Frontal cortex (tissue), 4 donors: ENCODE measurements around the gene UROC1. TPM values are rescaled to one million over a fixed set of nuclear protein-coding genes. Genes with fewer than 3 reads are reported as not detected.

Experiments
- DNase-seq, 2 donors: peaks; one replicate each; pipeline ENCODE4 v3.0.0; 2012; ENCODE audit warnings: low spot score in 2 of 2
- FAIRE-seq: peaks from 2 replicates; lab custom pipeline; 2012; peaks lifted over from hg19 to GRCh38; lab: Jason Lieb, UNC
- total RNA-seq: library from RNA; depleted of rRNA; stranded (reverse); fragments of >200 nt; gene quantifications from one replicate; pipeline ENCODE4 v1.2.3, GENCODE V29; 2014
- donor health status: control.
- donor health status: control.
- donor health status: control.

The UROC1 gene
- total RNA-seq, 1 donor from 2014 or later: not detected

DNA sequence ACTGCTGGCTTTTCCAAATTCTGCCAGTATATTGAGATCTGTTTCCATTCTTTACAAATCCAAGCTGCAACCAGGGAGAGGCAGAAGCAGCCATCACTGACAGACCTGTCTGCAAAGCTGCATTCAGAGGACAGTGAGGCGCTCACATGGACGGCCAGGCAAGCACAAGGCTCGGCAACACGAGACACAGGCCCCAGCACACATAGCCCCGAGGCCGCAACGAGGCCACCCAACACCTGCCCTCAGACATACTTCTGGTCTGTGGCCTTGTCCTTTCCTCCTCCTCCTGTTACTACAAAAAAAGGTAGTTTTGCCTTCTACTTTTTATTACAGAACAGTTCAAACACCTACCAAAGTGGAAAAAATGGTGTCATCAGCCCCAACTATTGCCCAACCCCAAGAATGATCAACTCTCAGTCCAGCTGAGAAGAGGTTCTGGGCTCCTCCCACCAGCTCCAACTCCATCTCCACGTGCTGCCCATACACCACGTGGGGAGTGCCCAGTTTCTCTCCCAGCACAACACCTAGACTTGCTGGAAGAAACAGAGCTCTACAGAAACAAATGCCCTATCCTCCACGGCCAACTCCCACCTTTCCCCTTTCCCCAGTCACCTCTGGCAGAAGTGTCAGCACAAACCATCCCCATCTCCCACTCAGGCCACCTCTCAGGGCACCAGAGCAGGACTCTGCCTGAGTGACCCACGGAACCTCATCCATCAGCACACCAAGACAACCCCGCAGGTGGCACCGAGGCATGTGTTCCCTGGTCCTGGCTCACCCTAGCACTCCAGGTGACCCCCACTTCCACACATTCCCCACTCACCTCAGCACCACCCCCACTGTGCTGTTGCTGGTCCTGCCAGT is 49.3 kb downstream of the UROC1 start:
- FAIRE-seq (no peak), DNase-seq (no peak)

DNA sequence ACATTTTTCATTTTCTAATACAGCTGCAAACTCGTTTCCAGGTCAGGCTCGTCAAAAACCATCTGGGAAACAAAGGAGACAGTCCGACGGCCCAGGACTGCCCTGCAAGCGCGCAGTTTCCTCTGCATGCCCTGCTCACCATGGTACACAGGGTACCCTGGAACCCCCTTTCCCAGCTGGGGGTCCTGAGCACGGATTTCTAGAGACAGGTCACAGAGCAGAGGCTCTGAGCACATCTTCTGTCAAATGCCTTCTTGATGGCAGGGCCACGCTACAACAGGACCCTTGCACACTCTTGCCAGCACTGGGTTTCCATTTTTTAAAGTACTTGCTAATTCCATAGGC is 50.0 kb downstream of the UROC1 start:
- DNase-seq: no peak
- FAIRE-seq: no peak

DNA sequence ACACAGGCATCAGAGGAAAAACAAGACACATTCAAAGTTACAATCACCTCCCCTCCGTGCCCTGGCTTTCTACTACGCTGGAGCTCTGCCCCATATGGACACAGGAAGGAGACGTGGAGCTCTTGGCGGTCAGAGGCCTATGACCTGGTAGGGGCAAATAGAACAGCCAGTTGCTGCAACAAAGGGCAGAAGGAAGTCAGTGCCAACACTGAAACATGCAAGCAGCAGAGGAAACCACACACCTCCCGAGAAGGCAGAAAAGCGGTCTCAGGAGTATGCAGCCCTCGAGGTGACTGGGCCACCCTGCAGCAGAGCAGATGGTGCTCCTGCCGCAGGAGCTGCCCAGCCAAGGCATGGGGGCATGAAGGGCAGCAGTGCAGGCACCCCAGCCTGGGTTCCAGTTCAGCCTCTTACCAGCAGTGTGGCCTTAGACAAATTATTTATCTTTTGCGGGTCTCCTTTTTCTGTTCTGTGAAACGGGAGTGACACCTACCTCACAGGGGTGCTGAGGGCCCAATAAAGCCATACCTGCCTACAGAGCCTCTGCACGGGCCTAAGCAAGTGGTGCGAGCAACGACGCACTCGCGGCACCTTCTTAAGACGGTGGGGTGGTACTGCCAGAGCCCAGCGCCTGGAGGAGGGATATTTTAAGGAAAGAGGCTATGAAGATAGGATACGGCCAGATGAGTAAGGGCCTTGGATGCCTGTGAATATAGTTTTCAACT is 50.5 kb downstream of the UROC1 start:
- FAIRE-seq (no peak), DNase-seq (no peak)

DNA sequence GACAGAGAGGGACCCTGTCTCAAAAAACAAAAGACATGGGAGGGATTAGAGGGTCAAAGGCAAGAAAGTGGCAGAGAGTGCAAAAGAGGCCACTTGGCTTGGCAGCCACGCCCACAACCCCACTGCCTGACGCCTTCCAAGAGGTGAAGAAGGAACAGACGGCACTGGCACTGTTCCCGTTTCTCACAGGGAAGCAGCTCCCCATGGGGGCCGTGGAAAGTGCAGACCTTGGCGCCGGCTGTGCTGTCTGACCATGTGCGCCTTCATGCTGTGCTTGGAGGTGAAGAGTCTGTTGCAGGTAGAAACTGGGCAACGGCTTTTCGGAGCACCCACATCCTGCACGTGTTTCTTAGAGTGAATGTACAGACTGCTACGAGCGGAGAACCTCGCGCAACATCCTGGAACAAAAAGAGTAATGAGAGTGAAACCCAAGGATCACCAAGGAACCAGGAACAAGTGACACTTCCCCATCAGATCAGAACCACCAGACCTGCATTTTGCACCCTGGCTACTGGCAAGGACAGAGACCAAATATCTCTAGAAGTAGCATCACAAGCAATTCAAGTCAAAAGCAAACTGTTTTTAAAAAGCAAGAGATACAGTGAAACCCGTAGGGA is 51.5 kb downstream of the UROC1 start:
- DNase-seq (no peak), FAIRE-seq (no peak)

DNA sequence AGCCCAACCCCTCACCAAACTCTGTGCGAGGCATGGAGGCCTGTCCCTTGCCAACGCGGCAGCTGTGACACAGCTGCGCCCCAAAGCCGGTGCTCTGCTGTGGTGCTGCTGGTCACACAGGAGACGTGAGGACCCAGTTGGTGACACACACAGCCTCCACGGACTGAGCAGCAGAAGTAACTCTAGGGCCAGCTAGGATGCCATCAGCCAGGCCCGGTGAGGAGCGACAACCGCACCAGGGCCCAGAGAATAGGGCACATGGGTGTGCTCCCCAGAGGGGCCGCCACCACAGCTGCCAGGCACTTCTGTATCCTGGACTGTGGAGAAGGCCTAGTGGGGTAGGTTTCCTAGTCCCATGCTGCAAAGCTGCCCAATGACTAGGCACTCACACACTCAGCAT is 52.6 kb downstream of the UROC1 start:
- FAIRE-seq (no peak), DNase-seq (no peak)

DNA sequence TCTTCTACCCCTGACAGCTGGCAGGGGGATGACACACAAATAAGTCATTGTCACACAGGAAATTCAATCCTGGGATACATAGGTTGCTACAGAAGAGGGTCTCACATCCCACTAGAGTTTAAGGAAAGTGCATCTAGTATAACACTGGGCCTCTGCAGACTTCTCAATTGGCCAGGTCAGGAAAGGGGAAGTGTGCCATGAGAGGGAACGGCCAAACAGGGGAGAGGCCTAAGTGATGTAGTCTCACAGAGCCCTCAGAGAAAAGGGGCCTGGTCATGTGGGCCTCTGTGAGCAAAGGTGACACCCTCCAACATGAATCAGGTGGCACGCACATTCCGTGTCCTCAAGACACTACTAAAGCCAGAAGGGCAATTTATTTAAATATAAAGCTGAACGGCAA is 53.1 kb downstream of the UROC1 start:
- FAIRE-seq (no peak), DNase-seq (no peak)

DNA sequence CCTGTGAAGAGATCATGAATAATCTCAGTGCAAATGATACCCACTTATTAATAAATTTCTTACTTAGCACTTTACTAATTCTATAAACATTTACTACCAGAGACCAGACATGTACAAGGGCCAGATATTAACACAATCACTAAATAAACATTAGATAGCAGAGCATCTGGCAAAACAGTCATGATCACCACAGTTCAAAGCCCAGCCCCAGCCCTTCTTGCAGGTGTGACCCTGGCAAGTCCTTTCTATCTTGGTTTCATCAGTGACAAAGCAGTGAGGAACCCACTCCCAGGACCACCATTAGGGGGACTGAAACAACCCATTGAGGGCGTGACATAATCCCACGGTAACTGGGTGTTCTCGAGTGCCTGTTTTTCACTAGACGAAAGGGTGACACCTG is 53.5 kb downstream of the UROC1 start:
- no peak for FAIRE-seq
- no peak for DNase-seq

DNA sequence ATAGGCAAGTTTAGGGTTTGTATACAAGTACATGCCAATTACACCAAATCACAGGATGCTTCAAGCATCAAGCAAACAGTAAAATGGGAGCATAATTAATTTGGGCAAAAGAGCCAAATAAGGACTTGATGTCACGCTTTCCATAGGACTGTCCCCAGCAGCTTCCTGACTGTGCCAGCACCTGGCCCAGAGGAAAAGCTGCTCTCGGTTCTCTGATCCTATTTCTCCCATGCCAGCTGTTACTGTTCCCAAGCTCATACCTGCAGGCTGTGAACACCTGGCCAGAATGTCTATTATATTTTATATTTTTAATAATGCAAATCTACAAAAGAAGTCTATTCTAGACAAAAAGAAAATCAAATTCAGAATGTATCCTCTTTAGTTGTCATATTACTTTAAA is 54.1 kb downstream of the UROC1 start:
- no peak for FAIRE-seq

DNA sequence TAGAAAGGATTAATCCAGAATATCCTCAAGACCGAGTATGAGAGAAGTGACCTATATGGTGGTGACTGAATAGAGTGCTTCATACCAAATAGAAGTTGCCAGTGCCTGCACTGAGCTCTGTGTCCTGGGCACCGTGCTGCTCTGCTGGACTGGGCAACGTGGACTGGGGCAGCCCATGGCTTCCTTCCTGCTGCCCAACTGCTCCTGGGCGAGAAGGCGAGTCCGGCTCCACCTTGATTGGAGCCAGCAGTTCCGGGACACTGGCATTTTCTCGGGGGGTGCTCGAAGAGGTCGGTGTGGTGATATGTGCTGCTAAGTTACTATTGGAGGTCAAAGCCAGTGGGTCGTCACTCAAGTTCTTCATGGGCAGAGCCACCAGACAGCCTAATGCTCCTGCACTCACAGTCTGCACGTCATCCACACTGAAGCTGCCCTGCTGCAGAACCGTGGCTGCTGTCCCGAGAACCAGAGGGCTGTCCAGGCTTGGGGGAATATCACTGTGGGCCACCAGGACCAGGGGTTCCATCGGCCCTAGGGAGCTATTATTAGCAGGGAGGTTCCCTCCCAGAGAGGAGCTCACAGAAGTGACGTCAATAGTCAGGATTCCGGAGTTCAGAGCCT is 56.0 kb downstream of the UROC1 start:
- DNase-seq (no peak), FAIRE-seq (no peak)

More for the DNA sequence above, 54.1 kb downstream of the UROC1 start:
- DNase-seq: no peak

DNA sequence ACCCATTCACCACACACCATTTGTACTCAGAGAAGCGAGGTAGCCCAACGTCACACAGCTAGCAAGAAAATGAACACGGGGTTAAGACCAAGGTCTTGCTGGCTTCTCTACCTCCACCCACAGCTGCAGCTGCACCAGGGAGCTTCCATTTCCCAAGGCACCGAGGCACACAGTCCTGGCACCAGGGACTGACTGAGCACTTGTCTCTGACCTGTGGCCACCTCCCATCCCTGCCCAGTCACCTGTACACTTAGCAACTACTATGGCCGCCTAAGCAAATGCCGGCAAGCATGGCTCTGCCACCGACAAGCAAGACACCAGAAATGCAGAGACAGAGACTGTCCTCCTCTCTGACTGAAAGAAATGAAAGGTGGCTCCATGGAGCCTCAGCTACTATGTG is 57.2 kb downstream of the UROC1 start:
- FAIRE-seq (no peak), DNase-seq (no peak)

DNA sequence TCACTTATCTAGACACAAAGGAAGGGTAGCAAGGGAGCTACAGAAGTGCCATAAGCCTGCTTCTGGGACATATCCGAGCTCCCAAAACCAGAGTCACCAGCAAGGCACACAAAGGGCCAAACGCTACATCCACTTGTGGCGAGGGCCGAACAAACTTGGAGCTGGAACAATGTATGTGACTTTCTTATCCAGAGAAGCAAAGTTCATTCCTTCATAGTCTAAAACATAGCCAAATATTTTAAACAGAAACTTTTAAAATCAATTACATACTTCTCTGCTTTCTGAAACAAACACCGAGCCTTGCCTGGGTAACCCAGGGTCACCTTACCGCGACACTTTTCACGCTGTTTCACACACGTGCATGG is 57.8 kb downstream of the UROC1 start:
- FAIRE-seq (no peak), DNase-seq (no peak)

DNA sequence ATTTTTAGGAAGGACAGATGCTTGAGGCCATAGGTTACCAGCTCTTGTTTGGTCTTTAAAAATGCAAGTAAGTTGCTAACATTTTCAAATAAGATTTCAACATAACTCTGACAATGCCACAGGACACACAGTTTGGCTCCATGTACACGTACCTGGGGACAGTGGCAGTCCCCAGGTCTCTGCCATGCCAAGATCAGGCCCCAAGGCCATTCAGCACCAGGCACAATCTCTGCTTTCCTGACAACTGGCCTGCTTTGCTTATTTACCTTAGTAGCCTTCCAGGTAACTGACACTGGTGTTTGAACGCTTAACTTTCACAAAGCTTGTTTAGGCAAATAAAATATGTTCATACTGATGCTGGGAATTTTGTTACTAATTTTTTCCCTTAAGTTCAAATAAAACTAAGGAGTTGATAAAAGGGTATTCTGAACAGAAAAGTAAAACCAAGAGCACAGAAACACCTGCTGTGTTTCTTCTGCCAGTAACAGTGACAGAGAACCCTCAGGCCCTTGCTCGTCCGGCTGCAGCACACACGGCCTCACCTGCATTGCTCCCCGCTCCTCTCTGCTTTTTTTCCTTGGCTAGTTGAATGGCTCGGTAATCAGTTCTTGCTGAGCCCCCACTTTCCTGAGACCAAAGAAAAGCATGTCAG is 58.3 kb downstream of the UROC1 start:
- FAIRE-seq: no peak
- DNase-seq: no peak

DNA sequence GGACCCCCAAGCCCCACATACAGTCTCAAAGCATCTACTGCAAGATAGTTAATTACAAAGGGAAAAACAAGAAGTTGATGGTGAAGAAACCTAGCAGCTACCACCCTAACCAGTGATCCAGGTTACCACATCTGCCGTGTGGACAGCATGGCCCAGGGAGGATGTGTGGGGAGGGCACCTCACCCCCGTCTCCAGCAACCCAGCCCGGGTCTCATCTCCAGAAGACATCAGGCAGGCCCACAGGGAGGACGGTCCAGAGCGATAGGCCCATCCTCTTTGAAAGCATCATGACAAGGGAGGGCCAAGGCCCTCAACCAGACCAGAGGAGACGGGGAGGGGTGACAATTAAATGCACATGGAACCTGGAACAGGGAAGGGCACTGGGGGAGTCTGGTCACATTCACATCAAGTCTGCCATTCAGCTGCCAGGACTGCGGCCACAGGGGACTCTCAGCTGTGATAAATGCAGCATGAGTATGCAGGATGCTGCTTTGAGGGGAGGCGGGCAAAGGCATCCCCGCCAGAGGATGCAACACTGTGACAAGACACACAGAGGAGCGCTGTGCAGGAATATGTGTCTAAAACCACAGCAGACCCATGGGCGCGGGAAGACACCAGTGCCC is 60.7 kb downstream of the UROC1 start:
- DNase-seq: no peak
- FAIRE-seq: no peak

DNA sequence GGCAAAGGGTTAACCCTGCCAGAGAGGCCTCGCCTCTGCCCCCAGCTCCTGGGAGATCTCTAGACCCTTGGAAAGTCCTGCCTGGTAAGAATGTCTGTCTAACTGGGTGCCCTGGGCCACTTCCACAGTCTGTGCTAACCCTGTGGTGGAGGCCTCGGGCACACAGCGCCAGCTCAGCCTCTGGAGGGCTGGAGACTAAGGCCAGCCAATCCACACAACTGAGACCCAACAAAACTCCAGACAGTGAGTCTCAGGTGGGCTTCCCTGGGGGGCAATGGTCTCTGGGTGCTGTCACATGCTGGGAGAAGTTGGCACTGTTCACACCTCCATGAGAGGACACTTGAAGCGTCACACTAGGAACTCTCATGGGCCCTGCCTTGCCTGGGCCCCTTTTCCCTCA is 61.4 kb downstream of the UROC1 start:
- DNase-seq (no peak), FAIRE-seq (no peak)

DNA sequence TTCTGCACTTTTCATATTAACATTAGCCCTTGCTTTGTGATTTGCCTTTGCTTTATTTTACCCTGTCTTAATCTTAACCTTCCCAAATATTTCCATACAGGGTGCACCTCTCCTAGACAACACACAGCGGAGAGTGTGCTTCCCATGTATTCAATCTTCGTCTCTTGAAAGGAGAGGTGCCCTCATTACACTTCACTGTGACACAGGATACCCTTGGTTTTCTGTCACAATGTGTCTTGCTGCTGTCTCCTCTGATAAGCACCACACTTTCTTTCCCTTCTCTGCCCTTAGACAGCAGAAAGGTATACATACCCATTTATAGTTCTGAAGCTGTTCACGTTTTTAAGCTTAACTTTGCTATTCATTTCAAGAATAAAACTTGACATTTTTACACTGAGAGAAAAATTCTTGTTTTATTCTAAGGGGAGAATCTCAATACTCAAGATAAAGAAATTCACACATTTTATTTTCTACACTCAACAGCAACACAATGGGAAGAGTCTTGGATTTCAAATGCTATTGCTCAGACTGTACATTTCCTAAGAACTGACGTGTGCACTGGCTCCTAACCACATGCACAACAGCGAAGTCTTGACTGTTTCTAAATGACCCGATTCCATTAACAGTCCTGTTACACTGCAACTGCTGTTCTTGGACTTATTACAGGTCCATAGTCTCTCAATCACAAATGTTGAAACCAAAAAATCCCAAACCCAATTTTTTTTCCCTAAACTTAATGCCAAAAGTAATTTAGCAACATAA is 63.0 kb downstream of the UROC1 start:
- no peak for FAIRE-seq
- no peak for DNase-seq

DNA sequence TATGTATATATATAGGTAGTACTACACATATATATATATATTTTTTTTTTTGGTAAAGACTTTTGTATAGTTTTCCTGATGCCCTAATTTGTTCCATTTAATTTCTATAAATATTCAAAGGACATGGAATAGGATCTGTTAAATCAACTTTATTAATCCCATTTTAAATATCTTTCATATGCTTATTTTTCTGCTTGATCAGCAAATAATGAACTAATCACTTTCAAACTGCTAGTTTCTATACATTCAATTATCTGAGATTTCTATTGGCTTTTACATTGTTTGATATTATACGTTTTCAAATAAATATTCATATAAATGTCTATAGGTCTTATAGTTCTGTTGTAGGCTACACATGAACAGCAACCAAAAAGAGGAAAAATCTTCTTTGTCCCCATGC is 63.5 kb downstream of the UROC1 start:
- peak; percentile 21 for FAIRE-seq

DNA sequence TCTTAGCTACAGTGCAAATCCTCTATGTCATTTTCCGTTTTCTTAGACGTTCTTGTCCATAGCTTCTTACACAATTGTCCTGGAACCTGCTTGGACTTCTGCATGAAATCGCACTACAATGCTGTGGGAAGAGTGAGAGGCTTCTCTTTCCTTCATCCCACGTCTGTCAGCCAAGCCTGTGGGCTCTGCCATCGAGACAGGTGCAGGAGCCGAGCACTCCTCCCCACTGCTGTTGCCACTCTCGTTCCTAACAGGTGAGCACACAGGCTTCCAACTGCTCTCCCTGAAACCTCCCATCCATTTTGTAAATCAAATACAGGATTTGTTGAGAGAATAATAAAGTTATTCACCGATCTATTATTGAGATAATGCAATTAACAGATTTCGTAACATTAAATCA is 65.4 kb downstream of the UROC1 start:
- no peak for FAIRE-seq
- no peak for DNase-seq

More for the DNA sequence above, 63.5 kb downstream of the UROC1 start:
- DNase-seq: no peak

DNA sequence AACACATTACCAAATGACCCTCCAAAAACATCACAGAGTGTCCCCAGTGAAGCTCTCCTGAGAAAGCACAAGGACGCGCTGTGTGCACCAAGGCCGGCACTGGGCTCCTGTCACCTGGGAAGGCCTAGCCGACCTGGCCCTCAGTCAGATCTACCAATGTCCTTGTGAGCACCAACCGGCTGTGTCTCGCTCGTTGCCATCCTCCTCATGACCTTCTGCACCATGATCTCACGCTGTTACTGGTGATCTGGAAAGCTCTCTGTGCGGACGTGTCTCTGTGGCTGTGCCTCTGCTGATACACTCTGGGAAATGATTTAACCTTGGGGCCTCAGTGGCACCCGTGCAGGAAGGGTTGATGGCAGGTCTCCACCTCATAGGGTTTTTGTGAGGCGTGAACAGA is 66.1 kb downstream of the UROC1 start:
- no peak for FAIRE-seq
- DNase-seq: no peak

DNA sequence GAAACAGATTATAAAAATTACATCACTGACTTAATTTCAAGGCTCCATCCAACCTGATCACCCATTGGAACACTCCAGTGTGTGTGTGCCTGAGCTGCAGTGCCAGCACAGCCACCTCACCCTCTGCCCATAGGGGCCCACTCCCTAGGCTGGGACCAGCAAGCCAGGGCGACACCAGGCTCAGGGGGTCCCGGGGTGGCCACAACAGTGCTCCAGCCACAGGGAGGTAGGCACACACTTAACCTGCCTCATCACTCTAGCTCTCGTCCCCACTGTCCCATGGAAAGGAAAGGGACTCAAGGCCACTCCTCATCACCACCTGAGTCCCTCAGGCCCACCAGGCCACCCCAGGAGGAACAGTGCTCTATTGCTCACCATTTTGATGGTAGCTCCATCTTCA is 66.8 kb downstream of the UROC1 start:
- FAIRE-seq: no peak
- DNase-seq: no peak
